Endothelial cell of umbilical vein (primary cell): ENCODE data around the gene ANKRD44. TPM values are rescaled to one million over a fixed set of nuclear protein-coding genes. Genes with fewer than 3 reads are reported as not detected.
"Not testable (repeated sequence)": the region's sequence is repeated elsewhere in the genome, so short reads cannot be mapped to it uniquely, and the experiment has no call there.

Source experiments
- BruUV-seq: library from RNA; stranded (reverse); fragments of 400-500 nt; replicated peaks from 2 replicates; lab custom pipeline; 2021; lab: Mats Ljungman, UMichigan
- CTCF ChIA-PET: fragments of 300-600, 350-600 bp; sonication (Branson Sonifier 250); formaldehyde crosslinking; loops from one replicate; lab custom pipeline; 2021; ENCODE audit warnings: antibody characterized with exemption, inconsistent platforms; lab: Charles Lee
- POLR2A ChIA-PET: fragments of 300-600, 350-600 bp; sonication (Branson Sonifier 250); formaldehyde crosslinking; loops from one replicate; lab custom pipeline; 2021; ENCODE audit warnings: antibody characterized with exemption, inconsistent platforms; lab: Charles Lee
- DNase-seq: peaks from one replicate; pipeline ENCODE4 v3.0.0-alpha.2; 2011; ENCODE audit warnings: low read depth, low spot score
- FAIRE-seq: peaks from 2 replicates; lab custom pipeline; 2011; peaks lifted over from hg19 to GRCh38; lab: Jason Lieb, UNC
- H2AFZ ChIP-seq: 2 replicates; pipeline ENCODE4 v1.6.0; 2012; ENCODE audit warnings: low read depth, low read length, control low read depth, inconsistent platforms
- H3K27ac ChIP-seq: 2 replicates; pipeline ENCODE4 v1.5.1; 2011; ENCODE audit warnings: low read depth, mild to moderate bottlenecking, control low read depth, low read length, moderate library complexity; ENCODE audit not compliant: insufficient read depth
- H3K27me3 ChIP-seq, 2 experiments: 2 replicates each; pipeline versions ENCODE4 v1.6.0 to v1.6.1; 2011; ENCODE audit warnings: low read length in 2 of 2, mixed read lengths in 1 of 2; ENCODE audit not compliant: control insufficient read depth in 2 of 2, insufficient read depth in 2 of 2
- H3K36me3 ChIP-seq, 2 experiments: 2 replicates in 1 of 2; 3 replicates in 1 of 2; pipeline ENCODE4 v1.5.1; 2011; ENCODE audit warnings: low read length in 2 of 2, mild to moderate bottlenecking in 1 of 2, moderate library complexity in 1 of 2; ENCODE audit not compliant: control insufficient read depth in 2 of 2, insufficient read depth in 2 of 2; ENCODE audit errors: extremely low read depth in 1 of 2
- H3K4me1 ChIP-seq: 3 replicates; pipeline ENCODE4 v1.5.1; 2011; ENCODE audit warnings: mild to moderate bottlenecking, low read length; ENCODE audit not compliant: control insufficient read depth, insufficient read depth; ENCODE audit errors: extremely low read depth
- H3K4me2 ChIP-seq: 2 replicates; pipeline ENCODE4 v1.6.1; 2011; ENCODE audit warnings: low read length, control low read depth, mixed read lengths; ENCODE audit not compliant: insufficient read depth
- H3K4me3 ChIP-seq, 3 experiments: fragments of 200-600 bp in 1 of 3; sonication (generic), shearing (Covaris generic) in 1 of 3; replicated peaks in 1 of 3; 2 replicates each; pipeline ENCODE4 v1.5.1; 2011 to 2016; ENCODE audit warnings: control low read depth in 3 of 3, low read length in 3 of 3, mild to moderate bottlenecking in 2 of 3, inconsistent platforms in 1 of 3, low read depth in 1 of 3, moderate library complexity in 1 of 3; ENCODE audit not compliant: insufficient read depth in 1 of 3
- H3K79me2 ChIP-seq: 2 replicates; pipeline ENCODE4 v1.6.0; 2012; ENCODE audit warnings: low read length, inconsistent platforms; ENCODE audit not compliant: control insufficient read depth, insufficient read depth
- H3K9ac ChIP-seq: replicated peaks from 2 replicates; pipeline ENCODE3; 2011; ENCODE audit warnings: low read length, control low read depth; ENCODE audit not compliant: insufficient read depth; ENCODE audit errors: extremely low read depth
- H3K9me1 ChIP-seq: replicated peaks from 3 replicates; pipeline ENCODE4 v1.6.0; 2011; ENCODE audit warnings: mild to moderate bottlenecking, low read length; ENCODE audit not compliant: control insufficient read depth, insufficient read depth; ENCODE audit errors: extremely low read depth
- H3K9me3 ChIP-seq: replicated peaks from 2 replicates; pipeline ENCODE4 v1.5.1; 2012; ENCODE audit warnings: low read length, inconsistent platforms; ENCODE audit not compliant: control insufficient read depth, insufficient read depth
- H4K20me1 ChIP-seq: replicated peaks from 2 replicates; pipeline ENCODE3; 2011; ENCODE audit warnings: mild to moderate bottlenecking, low read length; ENCODE audit not compliant: control insufficient read depth, insufficient read depth; ENCODE audit errors: extremely low read depth
- CTCF ChIP-seq, 2 donors: IDR thresholded peaks; 1 replicate in 1 of 2; 2 replicates in 1 of 2; pipeline ENCODE4 v1.5.1; 2011; ENCODE audit warnings: low read length in 2 of 2, mild to moderate bottlenecking in 2 of 2, moderate library complexity in 2 of 2, control low read depth in 1 of 2, inconsistent platforms in 1 of 2, low read depth in 1 of 2; ENCODE audit not compliant: insufficient read depth in 1 of 2; ENCODE audit errors: extremely low read depth in 1 of 2
- EZH2 ChIP-seq: IDR thresholded peaks from 2 replicates; pipeline ENCODE4 v1.6.1; 2012; ENCODE audit warnings: borderline replicate concordance, low read depth, mild to moderate bottlenecking, moderate library complexity, low read length, inconsistent platforms; ENCODE audit not compliant: severe bottlenecking
- FOS ChIP-seq: IDR thresholded peaks from 2 replicates; pipeline ENCODE4 v1.6.1; 2011; ENCODE audit warnings: mild to moderate bottlenecking, low read length, moderate library complexity, borderline replicate concordance; ENCODE audit not compliant: insufficient read depth
- GATA2 ChIP-seq: IDR thresholded peaks from 2 replicates; pipeline ENCODE4 v1.7.0; 2011; ENCODE audit warnings: low read depth, mild to moderate bottlenecking, moderate library complexity, mixed read lengths, low read length; ENCODE audit not compliant: insufficient read length, insufficient read depth
- JUN ChIP-seq: IDR thresholded peaks from 2 replicates; pipeline ENCODE4 v1.6.1; 2011; ENCODE audit warnings: borderline replicate concordance, low read depth; ENCODE audit not compliant: insufficient read length, insufficient read depth
- MAX ChIP-seq: IDR thresholded peaks from 2 replicates; pipeline ENCODE4 v1.6.1; 2011; ENCODE audit not compliant: insufficient read depth, insufficient read length
- MYC ChIP-seq: IDR thresholded peaks from one replicate; pipeline ENCODE4 v1.6.1; 2011; ENCODE audit warnings: mild to moderate bottlenecking, low read depth, low read length
- POLR2A ChIP-seq: IDR thresholded peaks from 2 replicates; pipeline ENCODE4 v1.6.1; 2012; ENCODE audit warnings: low read depth, mild to moderate bottlenecking, control low read depth, low read length
- POLR2AphosphoS5 ChIP-seq: IDR thresholded peaks from 2 replicates; pipeline ENCODE4 v1.6.1; 2012; ENCODE audit warnings: low read depth, mild to moderate bottlenecking, control low read depth, low read length, moderate library complexity; ENCODE audit not compliant: insufficient read depth
- dilution Hi-C: fragments of 300-500 bp; cut with MboI; formaldehyde crosslinking; loops from one replicate; pipeline ENCODE4 v1.15.0; 2019; ENCODE audit warnings: low sequenced_read_pairs; ENCODE audit not compliant: extremely low pct_ligation_motif_present
- intact Hi-C: fragments of 100-400 bp; cut with micrococcal nuclease; formaldehyde crosslinking; loops from one replicate; pipeline ENCODE4 v1.10.0; 2022
- polyA plus RNA-seq, 4 experiments: library from polyadenylated mRNA; depleted of rRNA in 3 of 4; stranded (reverse) in 3 of 4; unstranded in 1 of 4; fragments of >200 nt; gene quantifications; 2 replicates each; pipeline versions ENCODE4 v1.2.1 to v1.2.3, GENCODE V29; 2011 to 2012; ENCODE audit warnings: missing spikeins in 1 of 4
- total RNA-seq: library from RNA; stranded (reverse); gene quantifications from 2 replicates; pipeline ENCODE4 v1.2.3, GENCODE V29; 2021

The ANKRD44 gene
- total and polyA plus RNA-seq, 2 donors (not counting 3 experiments of a cell fraction or from before 2014, with no cell fraction given): 3.4 to 6.1 TPM

- Histone ChIP-seq H3K4me1 (no peaks in the 10 kb centered on the region), H4K20me1 (no peaks in the 10 kb centered on the region), H3K9ac (no peak overlapping the region), H3K36me3 (no peaks in the 10 kb centered on the region), H3K9me3 (no peaks in the 10 kb centered on the region), H2AFZ (no peak overlapping the region), H3K79me2 (no peaks in the 10 kb centered on the region), H3K9me1 (no peaks in the 10 kb centered on the region), H3K27me3 (no peaks in the 10 kb centered on the region), H3K4me3 (no peak overlapping the region), H3K27ac (no peak overlapping the region), H3K4me2 (no peak overlapping the region)
- dilution Hi-C loops: no loop called here
- POLR2A ChIA-PET: interaction anchor here (0.7 kb wide), 1 partner anchor 32 kb away, joined by 3 read pairs; no protein-coding TSS in a partner anchor
- TF ChIP-seq MYC (no peak), POLR2A (no peak), GATA2 (no peak), CTCF (IDR thresholded peaks at IDR 0.05; ENCODE audit: extremely low read depth in 1 of 2, insufficient read depth in 1 of 2, low read depth in 1 of 2, low read length in 2 of 2) (no peak), JUN (no peak), FOS (no peak), POLR2AphosphoS5 (no peak), EZH2 (no peak), MAX (no peak)
- DNase-seq: no peak
- intact Hi-C loops: no loop called here
- CTCF ChIA-PET: no interaction called here
- no TSS peak for BruUV-seq
- FAIRE-seq: no peak
Observed at GRCh38 chr2:197292619-197293018, 18.0 kb downstream of the ANKRD44 start.

- H3K36me3 ChIP-seq, H3K4me3 ChIP-seq, dilution Hi-C loops, H3K9ac ChIP-seq, intact Hi-C loops, H3K4me2 ChIP-seq, H3K9me3 ChIP-seq, H3K9me1 ChIP-seq, H2AFZ ChIP-seq, H4K20me1 ChIP-seq, H3K27me3 ChIP-seq, H3K4me1 ChIP-seq, BruUV-seq, H3K79me2 ChIP-seq, POLR2A ChIA-PET, H3K27ac ChIP-seq, FAIRE-seq, DNase-seq: not testable (repeated sequence)
- CTCF ChIA-PET: interaction anchor here (1.2 to 1.3 kb wide), 2 partner anchors 20 to 174 kb away, joined by 3 read pairs; no protein-coding TSS in a partner anchor
Observed at GRCh38 chr2:197287596-197287932, 23.0 kb downstream of the ANKRD44 start.
